Heart right ventricle (tissue), 16 donors: ENCODE data around the gene RASL10A. TPM values are rescaled to one million over a fixed set of nuclear protein-coding genes. Genes with fewer than 3 reads are reported as not detected.

Source experiments
- ATAC-seq, 8 donors: fragments of 200-7000 bp; cut with Tn5 transposase; one replicate each; pipeline ENCODE4 v1.9.1; 2020; ENCODE audit warnings: mild to moderate bottlenecking in 8 of 8, moderate library complexity in 8 of 8, moderate number of reproducible peaks in 1 of 8
- DNase-seq, 2 donors: peaks; one replicate each; pipeline ENCODE4 v3.0.0-alpha.2; 2020
- H3K27ac ChIP-seq, 10 donors: fragments of 200-600 bp; sonication (generic) in 2 of 10; one replicate each; pipeline versions ENCODE4 v1.5.0 to v1.8.0; 2020 to 2022; ENCODE audit warnings: mild to moderate bottlenecking in 3 of 10
- H3K27me3 ChIP-seq, 7 donors: fragments of 200-600 bp; one replicate each; pipeline ENCODE4 v1.8.0; 2021 to 2022; ENCODE audit warnings: mild to moderate bottlenecking in 2 of 7
- H3K36me3 ChIP-seq, 9 donors: fragments of 200-600 bp; sonication (generic) in 1 of 9; one replicate each; pipeline versions ENCODE4 v1.5.0 to v1.8.0; 2020 to 2022; ENCODE audit warnings: mild to moderate bottlenecking in 2 of 9
- H3K4me1 ChIP-seq, 9 donors: fragments of 200-600 bp; sonication (generic) in 1 of 9; one replicate each; pipeline versions ENCODE4 v1.5.0 to v1.8.0; 2020 to 2022; ENCODE audit warnings: mild to moderate bottlenecking in 4 of 9
- H3K4me3 ChIP-seq, 10 donors: fragments of 200-600 bp; sonication (generic) in 2 of 10; one replicate each; pipeline versions ENCODE4 v1.5.0 to v1.8.0; 2020 to 2022; ENCODE audit warnings: mild to moderate bottlenecking in 7 of 10, moderate library complexity in 2 of 10
- H3K9me3 ChIP-seq, 11 donors: fragments of 200-600 bp in 10 of 11; sonication (generic) in 2 of 11; one replicate each; pipeline versions ENCODE4 v1.5.0 to v1.8.0; 2013 to 2022; ENCODE audit warnings: mild to moderate bottlenecking in 2 of 11, control low read depth in 1 of 11, moderate library complexity in 1 of 11
- CTCF ChIP-seq, 9 donors: fragments of 200-600 bp; sonication (generic) in 2 of 9; IDR thresholded peaks; one replicate each; pipeline versions ENCODE4 v1.5.0 to v1.8.0; 2021 to 2022; ENCODE audit warnings: antibody characterized with exemption in 9 of 9, mild to moderate bottlenecking in 5 of 9, moderate library complexity in 1 of 9
- WGBS, 2 donors: extraction: QIAGEN DNeasy Blood & Tissue Kit; methylation state at CpG; one replicate each; pipeline ENCODE4 v1.1.7; 2013; ENCODE audit warnings: inconsistent platforms in 1 of 2; 5-methylcytosine and 5-hydroxymethylcytosine counted together
- intact Hi-C, 10 donors: fragments of 100-400 bp; cut with DNase I; formaldehyde crosslinking; loops; one replicate each; pipeline versions ENCODE4 v1.11.1 to v1.14.2; 2022
- polyA plus RNA-seq, 2 donors: library from polyadenylated mRNA; stranded (reverse); fragments of 200-250 nt; gene quantifications; one replicate each; pipeline ENCODE4 v1.2.3, GENCODE V29; 2013
- total RNA-seq, 10 donors: library from RNA; stranded (reverse); fragmentation: NEBNext Ultra II Directional in 3 of 10; extraction: Animal tissue kit (Norgen Biotek cat#: 25700) in 3 of 10; gene quantifications; one replicate each; pipeline versions ENCODE4 v1.2.1 to v1.2.4, GENCODE V29; 2021 to 2023
- donor health status: Arrhythmogenic right ventricular cardiomyopathy.
- donor health status: ischemic (EF 13 %, LVEDD 7.1; RV severe dilation, severe dysfunction).
- donor health status: healthy with polysubstance abuse.
- donor health status: DM: no; HTN: yes; CAD: no.
- donor health status: DM: no; HTN: no; CAD: no.
- donor health status: ischemic (EF 25% LVEDD 6.9; RV normal size, moderate dysfunction).
- donor health status: ischemic (EF 25% LVEDD 5.7; RV mildly dilated, moderate dysfunction).
- donor health status: healthy.
- donor health status: DM: yes; HTN: yes; CAD: no.
- donor health status: Ischemic cardiomyopathy.
- donor health status: ischemic (EF 35%, LVEDD 5.7; RV mildly dilated, moderate dysfunction).
- donor health status: nonischemic (EF 11% LVEDD 7.7; RV severe dilation, severe dysfunction).
- donor health status: DM: yes; HTN: yes; CAD: no.
- donor health status: PGD.
- donor health status: ischemic (EF 29% LVEDD 5.4; RV normal size, mild dysfunction).
- donor health status: nonischemic (EF 23%, LVEDD 6.1; RV moderate dilation, normal function).

Gene RASL10A
- total and polyA plus RNA-seq, 12 donors: 0.87 to 4.3 (median 1.7) TPM

GRCh38 chr22:29266564-29267461 is 48.7 kb downstream of the RASL10A start:
- peak overlapping the region; percentile 71 to 98 (median 82) for H3K4me3 ChIP-seq
- DNase-seq: no peak
- peak overlapping the region in 9 of 10 donors; percentile 98 to 100 (median 99) for H3K27ac ChIP-seq
- H3K36me3 ChIP-seq: peaks cover 0 to 50% (median 6%) of the 10 kb centered on the region in 9 donors
- H3K27me3 ChIP-seq: no peaks in the 10 kb centered on the region
- 18 to 20% methylated on average over 13 of the region's 13 CpGs for WGBS, 2 donors
- peak in 1 of 8 donors; percentile 5 for ATAC-seq
- no peaks in the 10 kb centered on the region for H3K9me3 ChIP-seq
- TF ChIP-seq CTCF (IDR thresholded peaks at IDR 0.05): no peak
- H3K4me1 ChIP-seq: peaks cover 13 to 48% (median 44%) of the 10 kb centered on the region in 9 donors
- intact Hi-C loops: loop anchor here in 2 of 10 donors (5.0 kb wide), 1 partner anchor 40 kb away; the partner anchor contains the start of gene GAS2L1 (in 2 of the 2)

GRCh38 chr22:29265929-29266328 is 49.6 kb downstream of the RASL10A start:
- intact Hi-C loops: loop anchor here in 2 of 10 donors (5.0 kb wide), 1 partner anchor 41 kb away; the partner anchor contains the start of gene GAS2L1 (in 2 of the 2)
- H3K27ac ChIP-seq: peak overlapping the region in 3 of 10 donors; percentile 98 to 100 (median 99)
- no peak for TF ChIP-seq CTCF (IDR thresholded peaks at IDR 0.05)
- DNase-seq (no peak), ATAC-seq (no peak)
- no peaks in the 10 kb centered on the region for H3K27me3 ChIP-seq
- peaks cover 7 to 39% (median 35%) of the 10 kb centered on the region in 9 donors for H3K4me1 ChIP-seq
- no peaks in the 10 kb centered on the region for H3K9me3 ChIP-seq
- H3K36me3 ChIP-seq: peaks cover 0 to 41% (median 6%) of the 10 kb centered on the region in 9 donors
- WGBS, 2 donors: 67 to 74% methylated on average over 4 of the region's 4 CpGs
- no peak overlapping the region for H3K4me3 ChIP-seq

GRCh38 chr22:29265305-29265704 is 50.2 kb downstream of the RASL10A start:
- H3K27ac ChIP-seq: peak overlapping the region in 1 of 10 donors; percentile 98
- H3K4me1 ChIP-seq: peaks cover 6 to 33% (median 29%) of the 10 kb centered on the region in 9 donors
- DNase-seq (no peak), ATAC-seq (no peak)
- intact Hi-C loops: loop anchor here in 2 of 10 donors (5.0 kb wide), 1 partner anchor 42 kb away; the partner anchor contains the start of gene GAS2L1 (in 2 of the 2)
- no peak overlapping the region for H3K4me3 ChIP-seq
- no peaks in the 10 kb centered on the region for H3K9me3 ChIP-seq
- no peaks in the 10 kb centered on the region for H3K27me3 ChIP-seq
- peaks cover 0 to 40% (median 6%) of the 10 kb centered on the region in 9 donors for H3K36me3 ChIP-seq
- WGBS, 2 donors: 91 to 92% methylated on average over 7 of the region's 7 CpGs
- no peak for TF ChIP-seq CTCF (IDR thresholded peaks at IDR 0.05)

- Histone ChIP-seq H3K9me3 (no peaks in the 10 kb centered on the region), H3K27me3 (no peaks in the 10 kb centered on the region), H3K36me3 (peaks cover 0 to 41% (median 6%) of the 10 kb centered on the region in 9 donors), H3K27ac (no peak overlapping the region), H3K4me1 (peaks cover 3 to 18% (median 16%) of the 10 kb centered on the region in 9 donors), H3K4me3 (no peak overlapping the region)
- intact Hi-C loops: no loop called here
- 83 to 84% methylated on average over 14 of the region's 14 CpGs for WGBS, 2 donors
- ATAC-seq (no peak), DNase-seq (no peak)
- TF ChIP-seq CTCF (IDR thresholded peaks at IDR 0.05): no peak
Measured at GRCh38 chr22:29263791-29264276, 51.7 kb downstream of the RASL10A start.
